GM12892 (cell line): ENCODE results near the gene C5orf63.

Source experiments
- POLR2A ChIP-seq: IDR thresholded peaks from 2 replicates; pipeline ENCODE4 v1.6.1; 2011; ENCODE audit warnings: low read depth, low read length, control low read depth
- POLR2AphosphoS5 ChIP-seq: IDR thresholded peaks from 2 replicates; pipeline ENCODE4 v1.6.1; 2011; ENCODE audit warnings: low read depth, low read length, control low read depth
- TAF1 ChIP-seq: IDR thresholded peaks from 2 replicates; pipeline ENCODE4 v1.6.1; 2011; ENCODE audit warnings: low read depth, mild to moderate bottlenecking, control low read depth, low read length, borderline replicate concordance

GRCh38 chr5:127070243-127070642, 3.1 kb downstream of the C5orf63 start:
- TF ChIP-seq POLR2AphosphoS5 (no peak), TAF1 (no peak), POLR2A (no peak)
